Coronary artery (tissue), 2 donors: ENCODE results near the gene PKD1.
A peak's percentile ranks its signal among the peaks of the same experiment; 100 is the strongest.
"Not testable (repeated sequence)": the region's sequence is repeated elsewhere in the genome, so short reads cannot be mapped to it uniquely, and the experiment has no call there.

ENCODE experiments used
- DNase-seq: peaks from one replicate; pipeline ENCODE4 v3.0.0-alpha.2; 2017; ENCODE audit warnings: low spot score
- H3K27ac ChIP-seq, 2 donors: fragments of 200-600 bp; sonication (generic); one replicate each; pipeline ENCODE4 v1.5.1; 2016 to 2019
- H3K4me3 ChIP-seq: fragments of 200-600 bp; sonication (generic); 2 replicates; pipeline ENCODE4 v1.5.1; 2016; ENCODE audit warnings: mild to moderate bottlenecking, moderate library complexity
- TF ChIP-seq, protein P1 (sequence below): fragments of 200-600 bp; sonication (generic); IDR thresholded peaks from one replicate; pipeline ENCODE4 v1.5.1; 2019; ENCODE audit warnings: antibody characterized with exemption

The PKD1 gene

GRCh38 chr16:2143878-2144485 is 8.3 kb upstream of the PKD1 start:
- Histone ChIP-seq H3K27ac (no peak overlapping the region), H3K4me3 (no peak overlapping the region)
- TF ChIP-seq, protein P1, sequence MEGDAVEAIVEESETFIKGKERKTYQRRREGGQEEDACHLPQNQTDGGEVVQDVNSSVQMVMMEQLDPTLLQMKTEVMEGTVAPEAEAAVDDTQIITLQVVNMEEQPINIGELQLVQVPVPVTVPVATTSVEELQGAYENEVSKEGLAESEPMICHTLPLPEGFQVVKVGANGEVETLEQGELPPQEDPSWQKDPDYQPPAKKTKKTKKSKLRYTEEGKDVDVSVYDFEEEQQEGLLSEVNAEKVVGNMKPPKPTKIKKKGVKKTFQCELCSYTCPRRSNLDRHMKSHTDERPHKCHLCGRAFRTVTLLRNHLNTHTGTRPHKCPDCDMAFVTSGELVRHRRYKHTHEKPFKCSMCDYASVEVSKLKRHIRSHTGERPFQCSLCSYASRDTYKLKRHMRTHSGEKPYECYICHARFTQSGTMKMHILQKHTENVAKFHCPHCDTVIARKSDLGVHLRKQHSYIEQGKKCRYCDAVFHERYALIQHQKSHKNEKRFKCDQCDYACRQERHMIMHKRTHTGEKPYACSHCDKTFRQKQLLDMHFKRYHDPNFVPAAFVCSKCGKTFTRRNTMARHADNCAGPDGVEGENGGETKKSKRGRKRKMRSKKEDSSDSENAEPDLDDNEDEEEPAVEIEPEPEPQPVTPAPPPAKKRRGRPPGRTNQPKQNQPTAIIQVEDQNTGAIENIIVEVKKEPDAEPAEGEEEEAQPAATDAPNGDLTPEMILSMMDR: no peak
- no peak for DNase-seq

GRCh38 chr16:2142942-2143877 is 7.5 kb upstream of the PKD1 start:
- no peak overlapping the region for H3K4me3 ChIP-seq
- TF ChIP-seq, protein P1: no peak
- DNase-seq: no peak
- H3K27ac ChIP-seq: no peak overlapping the region

DNA sequence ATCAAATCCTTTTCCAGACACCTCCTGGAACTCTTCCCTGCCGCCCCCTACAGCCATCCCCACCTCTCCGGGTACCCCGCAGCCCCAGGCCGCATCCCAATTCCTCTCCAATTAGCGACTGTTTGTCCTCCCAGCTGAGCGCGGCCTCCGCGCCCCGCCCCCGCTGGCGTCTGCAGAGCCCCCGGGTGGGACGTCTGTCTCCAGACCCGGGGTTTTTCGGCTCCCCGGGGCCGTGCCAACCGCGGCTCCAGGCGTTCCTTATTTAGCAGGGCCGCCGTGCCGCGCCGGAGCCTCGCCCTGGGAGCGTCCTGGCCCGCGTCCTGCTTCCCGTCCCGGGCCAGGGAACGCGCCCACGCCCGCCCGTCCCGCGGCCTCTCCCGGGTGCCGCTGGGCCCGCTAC is 627 bp downstream of the PKD1 start:
- not testable (repeated sequence) for DNase-seq
- Histone ChIP-seq H3K27ac (peak overlapping the region; percentile 79 to 95), H3K4me3 (peak overlapping the region; percentile 78)

DNA sequence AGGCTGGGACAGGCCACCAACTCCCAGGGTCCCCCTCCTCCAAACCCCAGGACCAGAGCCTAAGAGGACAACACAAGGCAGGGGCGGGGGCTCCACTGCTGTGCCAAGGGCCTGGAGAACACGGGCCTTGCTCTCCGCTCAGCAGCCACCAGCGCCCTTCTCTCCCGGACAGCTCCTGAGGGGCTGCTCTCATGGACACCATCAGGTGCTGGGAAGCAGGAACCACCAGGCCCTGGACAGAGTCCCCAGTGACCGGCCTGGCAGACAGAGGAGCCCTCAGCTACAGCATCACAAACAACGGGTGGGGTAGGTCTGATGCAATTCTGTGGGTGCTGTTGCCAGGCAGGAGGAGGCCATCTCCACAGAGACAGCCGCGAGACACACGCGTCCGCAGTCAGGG is 1.9 kb downstream of the PKD1 start:
- DNase-seq: not testable (repeated sequence)
- peak overlapping the region; percentile 61 for H3K4me3 ChIP-seq
- peak overlapping the region; percentile 67 to 76 for H3K27ac ChIP-seq

DNA sequence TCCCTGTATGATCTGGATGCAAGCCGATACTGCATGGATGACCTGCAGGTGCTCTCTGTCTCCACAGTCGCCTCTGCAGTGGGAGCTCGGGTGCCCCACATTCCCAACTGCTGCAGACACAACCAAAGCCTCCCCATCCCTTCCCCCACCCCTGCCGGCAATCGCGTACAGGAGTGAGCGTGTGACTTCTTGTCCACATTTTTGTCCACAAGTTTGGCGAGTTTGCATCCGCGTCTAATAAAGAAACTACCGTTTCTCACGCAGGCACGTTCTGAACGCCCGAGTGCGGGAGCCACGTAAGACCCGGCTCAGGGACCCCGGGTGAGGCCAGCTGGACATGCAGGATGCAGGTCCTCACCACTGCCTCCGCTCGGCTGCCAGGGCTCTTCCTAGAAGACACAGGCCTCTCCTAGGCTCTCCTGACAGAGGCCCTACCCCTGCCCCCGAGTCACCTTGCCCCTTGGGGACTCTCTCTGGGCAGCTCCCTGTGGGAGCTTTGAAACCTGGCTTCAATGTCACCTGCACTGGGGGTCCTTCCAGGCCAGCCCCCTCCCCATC is 5.7 kb downstream of the PKD1 start:
- H3K4me3 ChIP-seq, DNase-seq: not testable (repeated sequence)
- H3K27ac ChIP-seq: peak overlapping the region in 1 of 2 donors; percentile 28

DNA sequence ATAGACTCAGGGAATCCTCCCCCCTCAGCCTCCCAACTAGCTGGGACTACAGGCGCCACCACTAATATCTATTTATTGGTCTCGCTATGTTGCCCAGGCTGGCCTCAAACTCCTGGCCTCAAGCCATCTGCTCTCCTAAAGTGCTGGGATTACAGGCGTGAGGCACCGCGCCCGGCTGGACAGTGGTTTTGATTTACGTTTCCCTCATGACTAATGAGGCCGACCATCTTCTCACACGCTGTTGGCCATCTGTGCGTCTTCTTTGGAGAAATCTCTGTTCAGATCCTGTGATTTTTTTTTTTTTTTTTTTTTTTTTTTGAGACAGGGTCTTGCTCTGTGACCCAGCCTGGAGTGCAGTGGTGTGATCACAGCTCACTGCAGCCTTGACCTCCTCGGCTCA is 6.4 kb downstream of the PKD1 start:
- DNase-seq, H3K4me3 ChIP-seq, H3K27ac ChIP-seq: not testable (repeated sequence)

GRCh38 chr16:2127630-2128280 is 7.9 kb downstream of the PKD1 start:
- Histone ChIP-seq H3K4me3 (peak overlapping the region; percentile 68), H3K27ac (peak overlapping the region; percentile 98 to 99)
- not testable (repeated sequence) for DNase-seq

- Histone ChIP-seq H3K4me3 (peak overlapping the region; percentile 68), H3K27ac (peak overlapping the region; percentile 98 to 99)
- not testable (repeated sequence) for DNase-seq
These were observed 8.7 kb downstream of the PKD1 start for GRCh38 chr16:2126928-2127556.

DNA sequence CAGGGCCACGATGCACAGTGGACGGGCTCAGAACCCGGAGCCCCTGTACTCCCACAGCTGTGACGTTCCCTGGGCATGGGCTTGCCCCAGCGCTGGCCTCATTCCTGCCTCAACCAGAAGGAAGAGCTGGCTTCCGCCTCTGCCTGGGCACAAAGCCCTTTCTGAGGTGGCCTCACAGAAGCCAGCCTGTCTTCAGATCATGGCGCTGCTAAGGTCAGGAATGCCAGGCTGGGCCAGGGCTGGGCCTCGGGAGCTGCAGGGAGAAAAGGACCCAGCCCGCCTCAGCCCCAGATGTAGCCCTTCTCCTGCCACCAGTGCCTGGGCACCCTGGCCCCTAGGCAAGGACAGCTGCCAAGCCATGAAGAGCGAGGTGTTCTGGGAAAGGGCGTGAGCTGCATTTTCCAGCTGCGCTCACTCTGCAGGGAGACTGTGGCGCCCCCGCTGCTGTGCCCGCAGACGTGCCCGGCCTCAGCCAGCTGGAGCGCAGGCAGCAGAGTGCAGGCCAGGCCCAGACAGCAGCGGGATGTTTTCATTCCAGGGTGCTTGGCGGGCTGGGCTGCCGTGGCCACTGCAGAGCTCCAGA is 9.4 kb downstream of the PKD1 start:
- Histone ChIP-seq H3K4me3 (peak overlapping the region; percentile 68), H3K27ac (peak overlapping the region; percentile 98 to 99)
- not testable (repeated sequence) for DNase-seq

DNA sequence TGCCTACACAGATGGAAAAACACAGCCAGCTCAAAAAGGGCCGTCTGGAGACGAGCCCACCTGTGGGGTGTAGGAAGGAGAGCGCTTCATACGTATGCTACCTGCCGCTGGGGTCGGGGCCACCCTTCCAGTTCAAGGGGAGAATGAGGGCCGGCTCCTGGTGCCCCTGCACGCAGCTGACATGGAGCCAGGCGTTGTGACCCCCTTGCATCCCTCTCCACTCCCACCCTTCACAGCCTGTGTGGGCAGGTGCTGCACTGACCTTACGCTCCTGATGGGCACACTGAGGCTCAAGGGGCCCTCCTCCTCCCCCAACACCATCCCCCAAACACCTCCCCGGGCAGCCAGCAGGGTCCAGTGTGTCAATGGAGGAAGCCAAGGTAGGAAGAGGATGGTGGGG is 10.1 kb downstream of the PKD1 start:
- peak overlapping the region; percentile 68 for H3K4me3 ChIP-seq
- DNase-seq: not testable (repeated sequence)
- peak overlapping the region; percentile 98 to 99 for H3K27ac ChIP-seq

DNA sequence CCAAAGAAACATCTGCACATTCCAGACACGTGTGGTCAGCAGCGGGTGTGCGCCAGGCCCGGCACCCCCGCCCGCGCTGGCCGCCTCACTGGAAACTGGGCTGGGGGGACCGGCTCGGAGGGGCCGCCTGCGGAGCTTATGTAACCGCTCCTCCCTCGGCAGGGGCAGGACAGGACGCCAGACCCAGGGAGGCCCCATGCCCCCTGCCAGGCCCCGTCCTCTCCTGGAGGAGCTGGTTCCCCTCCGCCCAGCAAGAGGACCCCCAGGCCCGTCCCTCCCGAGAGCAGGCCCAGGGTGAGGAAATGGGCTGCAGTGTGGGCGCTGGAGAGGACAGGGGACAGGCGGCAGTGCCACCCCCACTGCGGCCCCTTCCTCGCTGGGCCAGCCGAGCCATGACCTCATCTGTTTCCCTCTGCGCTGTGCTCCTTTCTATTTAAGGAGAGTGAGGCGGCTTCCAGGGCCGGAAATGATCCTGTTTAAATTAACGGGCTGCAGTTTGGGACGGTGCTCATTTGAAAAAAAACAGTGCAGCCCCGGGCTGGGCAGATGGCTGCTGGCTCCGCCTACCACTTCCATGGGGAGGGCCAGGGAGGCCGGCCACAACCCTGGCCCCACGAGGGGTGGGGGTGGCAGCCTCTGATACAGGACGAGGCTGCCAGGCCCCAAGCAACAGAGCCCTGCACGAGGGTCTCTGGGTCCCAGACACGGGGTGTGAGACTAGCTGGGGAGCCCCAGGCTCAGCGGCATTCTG is 10.8 kb downstream of the PKD1 start:
- peak overlapping the region; percentile 98 to 99 for H3K27ac ChIP-seq
- not testable (repeated sequence) for DNase-seq
- peak overlapping the region; percentile 68 for H3K4me3 ChIP-seq

GRCh38 chr16:2124377-2124693 is 11.4 kb downstream of the PKD1 start:
- DNase-seq: not testable (repeated sequence)
- Histone ChIP-seq H3K4me3 (peak overlapping the region; percentile 68), H3K27ac (peak overlapping the region; percentile 98 to 99)

- H3K4me3 ChIP-seq: peak overlapping the region; percentile 68
- peak overlapping the region; percentile 98 to 99 for H3K27ac ChIP-seq
These were observed 11.9 kb downstream of the PKD1 start for GRCh38 chr16:2123706-2124376.

DNA sequence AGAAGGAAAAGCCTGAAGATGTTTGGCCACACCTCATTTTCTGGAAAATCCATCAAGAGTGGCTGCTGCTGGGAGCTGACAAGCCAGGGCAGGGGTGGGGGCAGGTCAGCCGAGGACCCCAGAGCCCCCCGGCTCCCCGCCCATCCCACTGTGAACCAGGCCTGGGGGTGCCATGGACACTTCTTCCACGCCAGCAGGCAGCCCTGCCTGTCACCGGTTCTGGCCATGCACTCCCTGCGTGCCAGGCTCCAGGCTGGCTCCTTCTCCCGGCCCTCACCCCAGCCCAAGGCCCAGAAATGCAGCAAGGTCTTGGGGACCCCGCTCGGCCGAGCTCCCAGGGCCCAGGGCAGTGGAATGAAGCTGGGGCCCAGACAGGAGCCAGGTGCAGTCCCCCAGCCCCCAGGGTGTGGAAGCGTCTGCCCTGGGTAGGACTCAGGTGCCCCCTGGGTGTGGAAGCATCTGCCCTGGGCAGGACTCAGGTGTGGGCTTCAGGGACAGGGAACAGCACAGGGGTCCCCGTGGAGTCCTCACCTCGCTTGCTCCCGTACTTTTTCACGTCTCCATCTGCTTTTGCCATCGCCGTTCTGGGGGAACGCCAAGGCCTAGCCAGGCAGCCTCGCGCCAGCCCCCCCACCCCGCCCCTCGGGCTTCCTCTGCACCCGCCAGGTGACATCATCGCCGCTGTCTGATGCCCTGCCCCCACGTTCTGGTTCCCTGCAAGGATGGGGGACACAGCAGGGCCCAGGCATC is 12.6 kb downstream of the PKD1 start:
- not testable (repeated sequence) for DNase-seq
- peak overlapping the region; percentile 98 to 99 for H3K27ac ChIP-seq
- peak overlapping the region; percentile 68 for H3K4me3 ChIP-seq

More at GRCh38 chr16:2123706-2124376, 11.9 kb downstream of the PKD1 start:
- not testable (repeated sequence) for DNase-seq
